Measurements from ENCODE around the gene GRIFIN.

The GRIFIN gene

DNA sequence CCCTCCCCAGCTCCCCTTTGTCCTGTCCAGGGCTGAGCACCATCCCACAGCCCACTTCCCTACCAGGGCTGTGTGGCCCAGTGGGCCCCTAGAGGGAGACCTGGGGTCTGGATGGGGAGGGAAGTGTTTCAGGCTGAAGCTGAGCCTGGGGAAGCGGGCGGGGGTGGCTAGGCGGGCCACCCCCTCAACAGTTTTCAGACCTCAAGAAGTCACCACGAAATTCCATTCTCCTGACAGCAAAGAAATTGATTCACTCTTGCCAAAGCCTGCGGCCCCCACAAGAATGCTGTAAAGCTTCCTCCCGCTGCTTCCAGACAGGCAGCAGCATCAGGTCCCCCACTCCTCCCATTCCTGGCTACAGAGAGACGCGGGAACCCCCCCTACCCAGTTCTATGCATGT lies 40.8 kb upstream of the GRIFIN start:
- Histone ChIP-seq H2AFZ (ENCODE audit: low read length) (no peak overlapping the region), H3K9me3 (ENCODE audit: low read length) (no peaks in the 10 kb centered on the region), H3K4me3 (ENCODE audit: low read depth, low read length, poor library complexity, severe bottlenecking) (no peak overlapping the region), H3K9me2 (ENCODE audit: low read depth, low read length) (no peaks in the 10 kb centered on the region), H3K27me3 (ENCODE audit: insufficient read depth, low read length) (peaks cover 13% of the 10 kb centered on the region), H3K27ac (ENCODE audit: low read depth, low read length, poor library complexity, severe bottlenecking) (no peak overlapping the region), H3K4me2 (ENCODE audit: low read length) (no peak overlapping the region), H3K4me1 (ENCODE audit: insufficient read depth, low read length, severe bottlenecking) (peaks cover 20% of the 10 kb centered on the region), H3K9ac (ENCODE audit: low read length) (no peak overlapping the region), H4K20me1 (ENCODE audit: insufficient read depth, low read length) (no peaks in the 10 kb centered on the region), H3K79me2 (ENCODE audit: insufficient read depth, low read length) (no peaks in the 10 kb centered on the region), H3K36me3 (ENCODE audit: insufficient read depth, low read length) (no peaks in the 10 kb centered on the region), H3F3A (ENCODE audit: insufficient read depth, low read length) (no peaks in the 10 kb centered on the region)
- TF ChIP-seq EZH2 (IDR thresholded peaks at IDR 0.05; ENCODE audit: borderline replicate concordance, low read length), result no peak
- TF ChIP-seq, protein P1, sequence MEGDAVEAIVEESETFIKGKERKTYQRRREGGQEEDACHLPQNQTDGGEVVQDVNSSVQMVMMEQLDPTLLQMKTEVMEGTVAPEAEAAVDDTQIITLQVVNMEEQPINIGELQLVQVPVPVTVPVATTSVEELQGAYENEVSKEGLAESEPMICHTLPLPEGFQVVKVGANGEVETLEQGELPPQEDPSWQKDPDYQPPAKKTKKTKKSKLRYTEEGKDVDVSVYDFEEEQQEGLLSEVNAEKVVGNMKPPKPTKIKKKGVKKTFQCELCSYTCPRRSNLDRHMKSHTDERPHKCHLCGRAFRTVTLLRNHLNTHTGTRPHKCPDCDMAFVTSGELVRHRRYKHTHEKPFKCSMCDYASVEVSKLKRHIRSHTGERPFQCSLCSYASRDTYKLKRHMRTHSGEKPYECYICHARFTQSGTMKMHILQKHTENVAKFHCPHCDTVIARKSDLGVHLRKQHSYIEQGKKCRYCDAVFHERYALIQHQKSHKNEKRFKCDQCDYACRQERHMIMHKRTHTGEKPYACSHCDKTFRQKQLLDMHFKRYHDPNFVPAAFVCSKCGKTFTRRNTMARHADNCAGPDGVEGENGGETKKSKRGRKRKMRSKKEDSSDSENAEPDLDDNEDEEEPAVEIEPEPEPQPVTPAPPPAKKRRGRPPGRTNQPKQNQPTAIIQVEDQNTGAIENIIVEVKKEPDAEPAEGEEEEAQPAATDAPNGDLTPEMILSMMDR (IDR thresholded peaks at IDR 0.05; ENCODE audit: low read length), result no peak

GRCh38 chr7:2516194-2516555 lies 40.0 kb upstream of the GRIFIN start:
- no peak overlapping the region for H2AFZ ChIP-seq (ENCODE audit: low read length)
- no peaks in the 10 kb centered on the region for H3F3A ChIP-seq (ENCODE audit: insufficient read depth, low read length)
- H4K20me1 ChIP-seq (ENCODE audit: insufficient read depth, low read length), result no peaks in the 10 kb centered on the region
- H3K36me3 ChIP-seq (ENCODE audit: insufficient read depth, low read length), result no peaks in the 10 kb centered on the region
- no peaks in the 10 kb centered on the region for H3K9me2 ChIP-seq (ENCODE audit: low read depth, low read length)
- peaks cover 29% of the 10 kb centered on the region for H3K4me1 ChIP-seq (ENCODE audit: insufficient read depth, low read length, severe bottlenecking)
- no peak overlapping the region for H3K4me3 ChIP-seq (ENCODE audit: low read depth, low read length, poor library complexity, severe bottlenecking)
- no peak overlapping the region for H3K9ac ChIP-seq (ENCODE audit: low read length)
- TF ChIP-seq, protein P1 (IDR thresholded peaks at IDR 0.05; ENCODE audit: low read length), result no peak
- TF ChIP-seq EZH2 (IDR thresholded peaks at IDR 0.05; ENCODE audit: borderline replicate concordance, low read length), result no peak
- peaks cover 8% of the 10 kb centered on the region for H3K27me3 ChIP-seq (ENCODE audit: insufficient read depth, low read length)
- H3K9me3 ChIP-seq (ENCODE audit: low read length), result no peaks in the 10 kb centered on the region
- H3K27ac ChIP-seq (ENCODE audit: low read depth, low read length, poor library complexity, severe bottlenecking), result no peak overlapping the region
- no peak overlapping the region for H3K4me2 ChIP-seq (ENCODE audit: low read length)
- no peaks in the 10 kb centered on the region for H3K79me2 ChIP-seq (ENCODE audit: insufficient read depth, low read length)

DNA sequence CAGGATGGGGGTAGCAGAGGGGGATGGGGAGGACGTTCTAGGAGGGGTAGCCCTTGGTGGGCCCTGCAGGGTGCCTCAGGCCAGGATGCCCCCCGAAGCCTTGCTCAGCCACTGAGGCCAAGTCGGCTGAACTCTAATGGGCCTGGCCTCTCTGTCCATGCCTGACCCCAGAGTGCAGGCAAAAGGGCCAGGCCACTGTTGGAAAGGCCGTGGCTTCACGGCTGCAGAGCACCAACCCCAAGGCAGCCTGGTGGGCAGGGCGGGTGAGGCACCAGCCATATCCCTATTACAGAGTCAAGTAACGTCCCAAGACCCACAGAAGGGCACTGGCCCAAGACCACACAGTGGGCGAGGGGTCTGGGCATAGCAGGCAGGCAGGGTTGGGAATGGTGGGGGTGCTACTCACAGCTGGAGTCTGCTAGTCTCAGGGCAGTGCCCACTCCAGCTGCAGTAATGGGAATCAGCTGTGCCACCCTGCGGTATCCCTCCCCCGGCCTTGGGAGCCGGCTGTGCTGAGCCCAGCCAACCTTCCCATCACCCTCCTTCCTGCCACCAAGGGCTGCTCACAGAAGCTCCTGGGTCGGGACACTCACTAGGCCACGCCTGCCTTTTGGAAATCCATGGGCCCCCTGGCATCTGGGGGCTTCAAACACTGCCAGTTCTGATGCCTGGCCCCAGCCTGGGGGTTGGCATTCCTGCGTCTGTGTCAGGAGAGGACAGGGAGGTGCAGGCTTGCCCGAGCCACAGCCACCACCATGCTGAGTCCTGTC lies 39.4 kb upstream of the GRIFIN start:
- Histone ChIP-seq H3K9ac (ENCODE audit: low read length) (no peak overlapping the region), H3K9me2 (ENCODE audit: low read depth, low read length) (no peaks in the 10 kb centered on the region), H3K27me3 (ENCODE audit: insufficient read depth, low read length) (peaks cover 6% of the 10 kb centered on the region), H3K4me1 (ENCODE audit: insufficient read depth, low read length, severe bottlenecking) (peaks cover 34% of the 10 kb centered on the region), H3K4me2 (ENCODE audit: low read length) (no peak overlapping the region), H3K79me2 (ENCODE audit: insufficient read depth, low read length) (no peaks in the 10 kb centered on the region), H3F3A (ENCODE audit: insufficient read depth, low read length) (no peaks in the 10 kb centered on the region), H2AFZ (ENCODE audit: low read length) (no peak overlapping the region), H3K27ac (ENCODE audit: low read depth, low read length, poor library complexity, severe bottlenecking) (no peak overlapping the region), H4K20me1 (ENCODE audit: insufficient read depth, low read length) (no peaks in the 10 kb centered on the region), H3K36me3 (ENCODE audit: insufficient read depth, low read length) (no peaks in the 10 kb centered on the region), H3K9me3 (ENCODE audit: low read length) (no peaks in the 10 kb centered on the region), H3K4me3 (ENCODE audit: low read depth, low read length, poor library complexity, severe bottlenecking) (no peak overlapping the region)
- no peak for TF ChIP-seq EZH2 (IDR thresholded peaks at IDR 0.05; ENCODE audit: borderline replicate concordance, low read length)
- TF ChIP-seq, protein P1 (IDR thresholded peaks at IDR 0.05; ENCODE audit: low read length), result no peak
